Immature natural killer cell (primary cell): ENCODE measurements around the gene FGF18. TPM values are rescaled to one million over a fixed set of nuclear protein-coding genes. Genes with fewer than 3 reads are reported as not detected.
"Not testable (repeated sequence)": the region's sequence is repeated elsewhere in the genome, so short reads cannot be mapped to it uniquely, and the experiment has no call there.

Source experiments
- DNase-seq, 3 donors: peaks; one replicate each; pipeline ENCODE4 v3.0.0; 2022; ENCODE audit warnings: mixed read lengths in 1 of 3
- H3K27ac Mint-ChIP-seq, 6 donors: one replicate each; pipeline ENCODE4 v1.8.0; 2020; ENCODE audit warnings: mixed read lengths in 6 of 6, mild to moderate bottlenecking in 5 of 6, inconsistent platforms in 4 of 6, moderate library complexity in 3 of 6
- H3K27me3 Mint-ChIP-seq, 3 donors: one replicate each; pipeline ENCODE4 v1.8.0; 2020 to 2021; ENCODE audit warnings: low read depth in 3 of 3, mild to moderate bottlenecking in 3 of 3, mixed read lengths in 3 of 3, moderate library complexity in 3 of 3, inconsistent platforms in 1 of 3
- H3K36me3 Mint-ChIP-seq, 3 donors: one replicate each; pipeline ENCODE4 v1.8.0; 2020; ENCODE audit warnings: mixed read lengths in 3 of 3, inconsistent platforms in 2 of 3, mild to moderate bottlenecking in 2 of 3
- H3K4me1 Mint-ChIP-seq, 2 donors: one replicate each; pipeline ENCODE4 v1.8.0; 2020; ENCODE audit warnings: inconsistent platforms in 2 of 2, mild to moderate bottlenecking in 2 of 2, mixed read lengths in 2 of 2, moderate library complexity in 1 of 2
- H3K4me3 Mint-ChIP-seq, 5 donors: one replicate each; pipeline ENCODE4 v1.8.0; 2020; ENCODE audit warnings: mild to moderate bottlenecking in 5 of 5, mixed read lengths in 5 of 5, inconsistent platforms in 3 of 5, moderate library complexity in 3 of 5
- H3K9me3 Mint-ChIP-seq, 6 donors: one replicate each; pipeline ENCODE4 v1.8.0; 2020; ENCODE audit warnings: mild to moderate bottlenecking in 6 of 6, mixed read lengths in 6 of 6, inconsistent platforms in 4 of 6, moderate library complexity in 3 of 6
- polyA plus RNA-seq, 3 donors: library from polyadenylated mRNA; unstranded; fragments of 300-500 nt; fragmentation: Illumina TruSeq; gene quantifications; one replicate each; pipeline ENCODE4 v1.2.3, GENCODE V29; 2021

FGF18 gene
- not detected for polyA plus RNA-seq

- peak; percentile 27 to 40 (median 34) for DNase-seq
- peaks cover 12 to 14% of the 10 kb centered on the region in 2 donors for H3K4me1 Mint-ChIP-seq
- H3K9me3 Mint-ChIP-seq: no peaks in the 10 kb centered on the region
- no peaks in the 10 kb centered on the region for H3K36me3 Mint-ChIP-seq
- H3K4me3 Mint-ChIP-seq: peak within 1 kb of the TSS; percentile 73 to 87 (median 83)
- no peak within 1 kb of the TSS for H3K27ac Mint-ChIP-seq
- peaks cover under 1 to 13% (median 5%) of the 10 kb centered on the region in 3 donors for H3K27me3 Mint-ChIP-seq
Observed at GRCh38 chr5:171418982-171419687, at the start of gene FGF18. TSS of gene FGF18 (plus strand) at chr5:171419647. CDS start at chr5:171420200, 553 bp downstream.

GRCh38 chr5:171369898-171370297 lies 49.5 kb upstream of the FGF18 start:
- H3K27me3 Mint-ChIP-seq: peaks cover 0 to 6% (median 6%) of the 10 kb centered on the region in 3 donors
- DNase-seq: no peak
- H3K9me3 Mint-ChIP-seq: no peaks in the 10 kb centered on the region
- H3K27ac Mint-ChIP-seq: no peak overlapping the region
- no peaks in the 10 kb centered on the region for H3K36me3 Mint-ChIP-seq
- H3K4me1 Mint-ChIP-seq: no peaks in the 10 kb centered on the region
- no peak overlapping the region for H3K4me3 Mint-ChIP-seq

- not testable (repeated sequence) for H3K9me3 Mint-ChIP-seq, H3K27ac Mint-ChIP-seq, H3K36me3 Mint-ChIP-seq, H3K4me3 Mint-ChIP-seq, H3K27me3 Mint-ChIP-seq, H3K4me1 Mint-ChIP-seq, DNase-seq
Observed at GRCh38 chr5:171370881-171371280, 48.6 kb upstream of the FGF18 start.

- no peak overlapping the region for H3K27ac Mint-ChIP-seq
- no peaks in the 10 kb centered on the region for H3K9me3 Mint-ChIP-seq
- H3K4me1 Mint-ChIP-seq: no peaks in the 10 kb centered on the region
- no peaks in the 10 kb centered on the region for H3K36me3 Mint-ChIP-seq
- no peak overlapping the region for H3K4me3 Mint-ChIP-seq
- no peak for DNase-seq
- peaks cover 0 to 8% (median 6%) of the 10 kb centered on the region in 3 donors for H3K27me3 Mint-ChIP-seq
Observed at GRCh38 chr5:171371326-171371725, 48.1 kb upstream of the FGF18 start.

- DNase-seq: no peak
- Mint-ChIP-seq H3K27me3 (peaks cover 0 to 2% (median 1%) of the 10 kb centered on the region in 3 donors), H3K4me1 (no peaks in the 10 kb centered on the region), H3K4me3 (no peak overlapping the region), H3K9me3 (no peaks in the 10 kb centered on the region), H3K27ac (no peak overlapping the region), H3K36me3 (no peaks in the 10 kb centered on the region)
Observed at GRCh38 chr5:171379961-171380360, 39.5 kb upstream of the FGF18 start.

- H3K4me1 Mint-ChIP-seq: peaks cover 28% of the 10 kb centered on the region in 2 donors
- not testable (repeated sequence) for H3K36me3 Mint-ChIP-seq, H3K4me3 Mint-ChIP-seq
Observed at GRCh38 chr5:171384416-171384815, 35.0 kb upstream of the FGF18 start.

GRCh38 chr5:171384999-171385398 lies 34.4 kb upstream of the FGF18 start:
- not testable (repeated sequence) for DNase-seq

More at GRCh38 chr5:171384416-171384815, 35.0 kb upstream of the FGF18 start:
- peaks cover 19 to 24% (median 21%) of the 10 kb centered on the region in 3 donors for H3K27me3 Mint-ChIP-seq
- not testable (repeated sequence) for H3K27ac Mint-ChIP-seq, DNase-seq, H3K9me3 Mint-ChIP-seq

GRCh38 chr5:171386006-171386671 lies 33.3 kb upstream of the FGF18 start:
- Mint-ChIP-seq H3K27me3 (peaks cover 19 to 29% (median 21%) of the 10 kb centered on the region in 3 donors), H3K27ac (peak overlapping the region in 1 of 6 donors; percentile 36), H3K9me3 (no peaks in the 10 kb centered on the region), H3K36me3 (peaks cover 3% of the 10 kb centered on the region in 3 donors), H3K4me1 (peaks cover 43 to 46% of the 10 kb centered on the region in 2 donors), H3K4me3 (peak overlapping the region; percentile 48 to 71 (median 60))
- DNase-seq: no peak

More at GRCh38 chr5:171384999-171385398, 34.4 kb upstream of the FGF18 start:
- H3K9me3 Mint-ChIP-seq, H3K36me3 Mint-ChIP-seq, H3K27ac Mint-ChIP-seq, H3K4me3 Mint-ChIP-seq: not testable (repeated sequence)
- H3K4me1 Mint-ChIP-seq: peaks cover 34% of the 10 kb centered on the region in 2 donors
- peaks cover 19 to 28% (median 21%) of the 10 kb centered on the region in 3 donors for H3K27me3 Mint-ChIP-seq

GRCh38 chr5:171386861-171387344 lies 32.5 kb upstream of the FGF18 start:
- Mint-ChIP-seq H3K4me3 (peak overlapping the region; percentile 90 to 99 (median 95)), H3K27ac (peak overlapping the region; percentile 92 to 98 (median 96)), H3K27me3 (peaks cover 19 to 29% (median 21%) of the 10 kb centered on the region in 3 donors), H3K4me1 (peaks cover 48 to 52% of the 10 kb centered on the region in 2 donors), H3K9me3 (no peaks in the 10 kb centered on the region), H3K36me3 (peaks cover 7 to 8% (median 7%) of the 10 kb centered on the region in 3 donors)
- DNase-seq: no peak

- H3K4me3 Mint-ChIP-seq: peak within 1 kb of the TSS; percentile 90 to 99 (median 95)
- DNase-seq: peak; percentile 96 to 98 (median 98)
- peaks cover 50 to 57% of the 10 kb centered on the region in 2 donors for H3K4me1 Mint-ChIP-seq
- H3K9me3 Mint-ChIP-seq: no peaks in the 10 kb centered on the region
- peaks cover 19 to 29% (median 21%) of the 10 kb centered on the region in 3 donors for H3K27me3 Mint-ChIP-seq
- peaks cover 8 to 9% (median 9%) of the 10 kb centered on the region in 3 donors for H3K36me3 Mint-ChIP-seq
- H3K27ac Mint-ChIP-seq: peak within 1 kb of the TSS; percentile 92 to 98 (median 96)
Observed at GRCh38 chr5:171387345-171387969, 32.0 kb upstream of the FGF18 start, which contains the start of gene NPM1. TSS of gene NPM1 (plus strand) at chr5:171387849. CDS start at chr5:171387949, 100 bp downstream.

- Mint-ChIP-seq H3K27ac (peak overlapping the region; percentile 92 to 98 (median 96)), H3K9me3 (no peaks in the 10 kb centered on the region), H3K4me1 (peaks cover 57 to 65% of the 10 kb centered on the region in 2 donors), H3K27me3 (peaks cover 19 to 29% (median 21%) of the 10 kb centered on the region in 3 donors), H3K4me3 (peak overlapping the region; percentile 90 to 99 (median 95)), H3K36me3 (peaks cover 14 to 15% (median 15%) of the 10 kb centered on the region in 3 donors)
- peak; percentile 78 to 83 (median 78) for DNase-seq
Observed at GRCh38 chr5:171387970-171388815, 31.3 kb upstream of the FGF18 start.

- H3K27me3 Mint-ChIP-seq: peaks cover 19 to 29% (median 21%) of the 10 kb centered on the region in 3 donors
- H3K9me3 Mint-ChIP-seq: no peaks in the 10 kb centered on the region
- peaks cover 15 to 19% (median 19%) of the 10 kb centered on the region in 3 donors for H3K36me3 Mint-ChIP-seq
- H3K4me3 Mint-ChIP-seq: peak overlapping the region; percentile 90 to 99 (median 95)
- peak overlapping the region; percentile 92 to 98 (median 96) for H3K27ac Mint-ChIP-seq
- H3K4me1 Mint-ChIP-seq: peaks cover 57 to 71% of the 10 kb centered on the region in 2 donors
- DNase-seq: no peak
Observed at GRCh38 chr5:171388816-171389168, 30.7 kb upstream of the FGF18 start.
